HG03045 (cell line): Measurements from ENCODE around the gene SUCLG2.

ENCODE experiments used
- ATAC-seq: cut with Tn5 transposase; IDR thresholded peaks from one replicate; pipeline ENCODE4 v1.9.1; 2021; ENCODE audit warnings: mild to moderate bottlenecking, moderate library complexity; ENCODE audit not compliant: unreplicated experiment

SUCLG2 gene, protein sequence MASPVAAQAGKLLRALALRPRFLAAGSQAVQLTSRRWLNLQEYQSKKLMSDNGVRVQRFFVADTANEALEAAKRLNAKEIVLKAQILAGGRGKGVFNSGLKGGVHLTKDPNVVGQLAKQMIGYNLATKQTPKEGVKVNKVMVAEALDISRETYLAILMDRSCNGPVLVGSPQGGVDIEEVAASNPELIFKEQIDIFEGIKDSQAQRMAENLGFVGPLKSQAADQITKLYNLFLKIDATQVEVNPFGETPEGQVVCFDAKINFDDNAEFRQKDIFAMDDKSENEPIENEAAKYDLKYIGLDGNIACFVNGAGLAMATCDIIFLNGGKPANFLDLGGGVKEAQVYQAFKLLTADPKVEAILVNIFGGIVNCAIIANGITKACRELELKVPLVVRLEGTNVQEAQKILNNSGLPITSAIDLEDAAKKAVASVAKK

DNA sequence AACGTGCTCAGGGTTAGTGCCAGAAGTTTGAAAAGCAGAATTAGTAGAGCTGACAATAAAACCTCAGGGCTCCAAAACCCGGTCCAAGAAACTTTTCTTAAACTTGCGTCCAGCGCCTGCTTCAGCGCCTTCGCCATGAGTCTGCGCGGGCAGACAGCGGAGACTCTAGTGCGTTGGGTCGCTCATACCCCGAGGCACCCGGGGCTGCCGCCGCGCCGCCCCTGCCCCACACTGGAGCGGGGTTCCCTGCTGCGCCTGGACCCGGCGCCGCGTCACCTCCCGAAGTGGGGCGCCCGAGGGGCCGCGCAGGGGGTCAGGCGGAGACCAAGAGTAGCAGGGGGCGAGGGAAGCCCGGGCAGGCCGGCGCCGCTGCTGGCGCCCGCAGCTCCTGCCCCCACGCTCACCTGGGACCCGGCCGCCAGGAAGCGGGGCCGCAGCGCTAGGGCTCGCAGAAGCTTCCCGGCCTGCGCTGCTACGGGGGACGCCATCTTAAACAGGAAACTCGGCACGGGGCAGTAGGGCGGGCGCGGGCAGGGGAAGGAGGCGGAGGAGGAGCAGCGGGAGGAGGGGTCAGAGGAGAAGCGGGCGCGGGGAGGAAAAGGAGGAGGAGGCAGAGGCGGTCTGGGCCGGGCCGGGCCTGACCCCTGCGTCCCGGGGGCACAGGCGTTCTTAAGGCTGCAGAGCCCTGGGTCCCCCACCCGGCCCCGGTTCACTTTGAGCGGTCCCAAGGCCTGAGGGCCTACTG is at the start of gene SUCLG2:
SUCLG2 (minus strand) TSS at position 514 of the 745 bp plus-strand sequence; CDS start at position 488, 26 bp downstream.
- peak; percentile 77 for ATAC-seq

DNA sequence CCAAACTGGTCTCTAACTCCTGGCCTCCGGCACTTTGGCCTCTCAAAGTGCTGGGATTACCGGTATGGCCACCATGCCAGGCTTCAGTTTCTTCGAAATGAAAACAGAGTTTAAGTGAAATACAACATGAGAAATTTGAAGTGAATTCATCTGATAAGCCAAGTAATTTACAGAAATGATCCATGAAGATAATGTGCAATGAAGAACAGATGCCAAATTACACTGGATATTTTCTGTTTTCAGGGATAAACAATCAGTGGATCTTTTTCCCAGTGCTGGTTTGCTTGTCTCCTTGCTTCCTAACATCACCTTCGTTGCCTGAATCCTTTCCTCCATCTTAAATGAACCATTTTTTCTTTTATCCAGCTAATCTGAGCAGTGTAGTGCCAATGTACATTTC is 46.2 kb upstream of the SUCLG2 start:
- no peak for ATAC-seq

DNA sequence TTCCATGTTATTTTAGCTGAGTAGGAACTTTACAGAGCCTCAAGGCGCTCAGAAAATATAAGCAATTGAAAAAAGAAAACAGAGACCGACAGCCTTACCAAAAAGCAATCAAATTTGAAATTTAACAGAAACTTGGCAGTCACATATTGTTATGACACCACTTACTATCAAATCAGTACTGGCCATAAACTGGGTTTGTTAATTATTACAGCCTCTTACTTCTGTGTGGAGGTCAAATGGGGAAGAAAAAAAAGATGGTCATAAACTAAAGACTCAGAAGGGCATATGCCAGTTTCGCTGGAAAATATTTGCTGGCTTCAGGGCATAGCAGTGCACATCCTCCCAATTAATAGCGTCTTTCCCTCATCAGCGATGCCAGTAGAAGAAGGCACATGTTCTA is 45.5 kb upstream of the SUCLG2 start:
- ATAC-seq, result no peak

DNA sequence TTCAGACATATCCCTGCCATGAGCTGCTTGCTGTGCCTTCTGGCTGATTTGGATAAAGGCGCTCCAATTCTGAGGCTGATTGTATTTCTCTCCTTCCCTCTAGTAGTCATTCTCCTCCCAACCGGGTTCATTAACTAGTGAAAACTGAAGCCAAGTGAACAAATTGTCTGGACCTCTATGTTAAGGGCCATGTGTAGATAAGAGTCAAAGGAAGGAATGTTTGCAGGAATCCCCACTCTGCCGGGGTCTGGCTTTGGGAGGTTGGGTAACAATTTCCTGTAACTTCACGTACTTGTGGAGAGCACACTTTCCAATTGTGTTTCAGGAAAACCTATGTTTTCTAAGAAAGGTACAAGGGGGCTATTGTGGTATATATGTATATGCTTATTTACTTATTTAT is 38.2 kb upstream of the SUCLG2 start:
- ATAC-seq, result no peak

DNA sequence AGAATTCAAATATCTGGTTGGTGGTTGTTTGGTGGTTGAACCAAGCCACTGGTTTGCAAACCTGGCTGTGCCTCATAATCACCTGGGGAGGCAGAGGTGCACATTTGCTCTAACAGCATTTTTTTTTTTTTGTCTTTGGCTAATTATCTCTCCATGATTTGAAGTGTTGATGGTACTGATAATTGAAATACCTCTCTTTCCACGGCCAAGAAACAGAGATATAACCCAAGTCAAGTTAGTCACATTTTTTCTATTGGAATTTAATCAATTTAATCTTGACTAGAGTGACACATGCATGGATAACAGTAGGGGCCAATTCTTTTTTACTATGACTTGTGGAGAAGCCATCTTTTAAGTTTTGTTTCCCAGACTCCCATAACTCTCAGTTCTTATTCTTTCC is 37.5 kb upstream of the SUCLG2 start:
- no peak for ATAC-seq

DNA sequence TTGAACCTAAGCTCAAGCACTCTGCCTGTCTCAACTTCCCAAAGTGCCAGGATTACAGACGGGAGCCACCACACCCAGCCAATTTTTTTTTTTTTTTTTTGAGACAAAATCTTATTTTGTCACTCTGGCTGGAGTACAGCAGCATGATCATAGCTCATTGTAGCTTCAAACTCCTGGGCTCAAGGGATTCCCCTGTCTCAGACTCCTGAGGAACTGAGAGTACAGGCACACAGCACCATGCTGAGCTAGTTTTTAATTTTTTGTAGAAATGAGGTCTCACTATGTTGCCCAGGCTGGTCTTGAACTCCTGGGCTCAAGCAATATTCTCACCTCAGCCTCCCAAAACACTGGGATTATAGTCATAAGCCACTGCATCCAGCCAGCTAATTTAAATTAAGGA is 36.8 kb upstream of the SUCLG2 start:
- no peak for ATAC-seq

DNA sequence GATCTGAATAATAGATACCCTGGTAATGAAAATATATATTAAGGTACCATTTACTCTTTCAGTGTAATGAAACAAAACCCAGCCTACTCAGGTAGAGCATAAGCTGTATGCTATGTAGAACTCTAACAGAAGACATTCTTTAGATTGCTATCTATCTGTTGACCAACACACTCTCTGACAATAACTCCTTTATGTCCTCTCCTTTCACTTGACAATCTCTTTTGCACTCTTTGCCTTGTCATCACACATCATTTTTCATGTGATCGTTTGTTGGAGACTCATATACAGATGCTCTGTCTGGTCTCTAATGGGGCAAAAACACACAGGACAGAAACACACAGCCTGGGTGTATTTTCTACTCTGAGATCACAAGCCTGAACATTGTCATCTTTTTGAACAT is 35.4 kb upstream of the SUCLG2 start:
- ATAC-seq, result no peak

DNA sequence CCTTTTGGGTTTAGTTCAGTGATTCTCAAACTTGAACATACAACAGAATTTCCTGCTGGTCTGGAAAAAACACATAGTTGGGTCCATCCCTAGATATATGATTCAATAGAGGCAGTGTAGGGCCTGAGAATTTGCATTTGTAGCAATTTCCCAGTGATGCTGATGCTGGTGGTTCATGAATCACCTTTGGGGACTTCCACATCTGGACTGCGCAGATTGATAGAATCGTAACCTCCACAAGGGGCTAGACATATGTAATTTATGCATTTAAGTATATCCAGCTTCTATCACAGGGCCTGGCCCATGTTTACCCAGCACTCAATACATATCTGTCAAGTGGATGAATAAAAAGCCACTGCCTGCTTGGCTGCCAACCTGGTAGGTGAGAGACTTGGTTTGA is 33.8 kb upstream of the SUCLG2 start:
- no peak for ATAC-seq

DNA sequence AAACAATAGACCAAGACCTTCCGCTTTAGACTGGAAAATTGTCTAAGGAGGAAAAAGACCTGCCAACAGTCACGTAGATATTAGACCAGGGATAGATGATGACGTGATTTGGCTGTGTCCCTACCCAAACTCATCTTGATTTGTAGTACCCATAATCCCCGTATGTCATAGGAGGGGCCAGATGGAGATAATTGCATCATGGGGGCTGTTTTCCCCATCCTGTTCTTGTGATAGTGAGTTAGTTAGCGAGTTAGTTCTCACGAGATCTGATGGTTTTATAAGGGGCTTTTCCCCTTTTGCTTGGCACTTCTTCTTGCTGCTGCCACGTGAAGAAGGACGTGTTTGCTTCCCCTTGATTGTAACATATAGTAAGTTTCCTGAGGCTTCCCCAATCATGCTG is 31.7 kb upstream of the SUCLG2 start:
- no peak for ATAC-seq

DNA sequence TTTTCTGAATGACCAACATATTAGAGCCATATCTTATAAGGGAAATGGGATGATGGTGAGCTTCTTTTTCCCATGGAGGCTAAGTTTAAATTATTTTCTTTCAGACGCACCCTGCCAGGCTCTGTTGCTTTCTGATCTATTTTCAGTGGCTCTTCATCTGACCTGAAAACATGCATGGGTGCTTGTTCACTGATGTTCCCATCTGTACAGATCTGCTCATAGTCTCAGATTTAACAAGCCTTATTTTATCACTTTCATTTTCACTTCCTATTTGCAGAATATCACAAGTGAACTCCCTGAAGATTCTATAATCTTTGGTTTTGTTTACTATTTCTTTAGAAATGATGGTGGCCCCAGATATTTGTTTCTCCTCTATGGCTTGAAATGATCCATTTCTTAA is 31.1 kb upstream of the SUCLG2 start:
- ATAC-seq, result peak; percentile 98

DNA sequence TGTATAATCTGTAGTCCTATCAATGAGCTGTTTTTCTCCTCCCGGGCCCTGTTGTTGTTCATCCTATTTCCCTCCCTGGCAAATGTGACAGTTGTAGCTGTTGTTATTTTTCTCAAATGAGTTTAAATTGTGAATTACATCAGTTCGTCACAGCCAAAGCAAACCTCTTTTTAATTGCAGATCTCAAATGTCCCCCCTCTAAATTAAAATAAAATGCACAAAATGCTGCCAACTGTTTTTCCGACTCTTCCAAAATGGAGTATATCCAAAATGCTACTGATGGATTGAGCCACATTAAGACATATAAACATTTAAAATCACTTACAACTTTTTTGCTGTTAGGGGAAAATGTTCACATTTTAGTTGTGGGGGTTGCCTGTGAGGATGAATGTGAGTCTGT is 29.8 kb upstream of the SUCLG2 start:
- ATAC-seq, result no peak

DNA sequence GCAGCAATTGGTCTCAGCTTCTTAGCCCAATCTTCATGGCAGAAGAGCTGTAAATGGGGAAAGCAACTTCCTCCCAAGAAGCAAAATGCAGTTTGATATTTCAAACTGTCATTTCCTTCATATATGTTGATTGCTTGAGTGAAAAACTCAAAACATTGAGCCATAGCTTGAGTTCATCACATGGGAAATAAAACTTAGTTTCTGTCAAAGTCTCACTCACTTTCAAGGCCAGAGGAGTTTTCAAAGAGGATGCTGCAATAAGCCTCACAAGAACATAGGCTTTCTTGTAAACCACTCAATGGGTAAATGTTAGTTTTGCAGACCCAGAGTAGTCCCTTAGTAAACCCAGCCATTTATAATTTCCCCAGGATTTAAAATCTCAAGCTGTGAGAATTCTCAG is 29.1 kb upstream of the SUCLG2 start:
- no peak for ATAC-seq

DNA sequence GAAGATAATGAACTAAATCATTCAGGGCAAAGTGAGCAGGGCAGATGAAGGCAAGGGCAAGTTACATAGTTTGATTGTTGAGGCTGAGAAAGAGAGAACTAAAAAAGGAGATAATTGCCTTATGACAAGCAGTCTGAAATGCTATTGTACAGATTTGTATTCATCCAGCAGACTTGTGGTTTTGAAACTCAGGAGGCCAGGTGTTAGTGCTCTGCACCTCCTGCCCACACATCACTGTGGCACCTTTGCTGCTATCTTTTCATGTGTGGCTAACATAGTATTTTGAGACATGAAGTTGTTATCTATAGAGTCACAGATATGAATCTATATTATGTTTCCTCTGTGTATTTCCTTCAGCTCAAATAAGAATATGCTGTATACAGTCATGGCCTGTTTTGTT is 24.3 kb upstream of the SUCLG2 start:
- ATAC-seq, result peak; percentile 84

DNA sequence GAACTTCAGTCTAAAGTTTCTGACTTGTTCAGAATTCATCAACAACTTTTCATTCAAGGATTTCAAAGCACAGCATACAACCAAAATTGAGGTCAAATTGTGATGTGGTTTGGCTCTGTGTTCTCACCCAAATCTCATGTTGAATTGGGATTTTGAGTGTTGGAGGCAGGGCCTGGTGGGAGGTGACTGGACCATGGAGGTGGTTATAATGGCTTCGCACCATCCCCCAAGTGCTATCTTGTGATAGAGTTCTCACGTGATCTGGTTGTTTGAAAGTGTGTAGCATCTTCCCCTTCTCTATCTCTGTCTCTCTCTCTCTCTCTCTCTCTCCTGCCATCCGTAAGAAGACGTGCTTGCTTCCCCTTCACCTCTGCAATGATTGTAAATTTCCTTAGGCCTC is 19.6 kb upstream of the SUCLG2 start:
- ATAC-seq, result no peak

DNA sequence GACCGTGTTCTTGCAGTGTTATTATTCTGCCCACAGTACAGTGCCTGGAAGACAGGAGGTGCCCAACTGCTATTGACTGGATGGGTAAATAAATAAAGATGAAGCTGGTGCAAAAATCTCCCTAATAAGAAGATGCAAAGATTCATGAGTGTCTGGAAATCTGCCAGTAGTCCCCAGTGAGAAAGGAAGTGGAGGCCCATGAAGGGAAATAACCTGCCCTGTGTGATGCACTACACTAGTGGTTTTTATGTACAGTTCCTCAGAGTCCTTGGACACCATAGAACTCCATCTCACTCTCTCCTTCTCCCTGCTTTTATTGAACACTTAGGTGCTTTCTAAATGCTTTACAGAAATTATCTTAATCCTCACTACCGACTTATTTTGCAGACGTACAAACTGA is 8.3 kb upstream of the SUCLG2 start:
- no peak for ATAC-seq

DNA sequence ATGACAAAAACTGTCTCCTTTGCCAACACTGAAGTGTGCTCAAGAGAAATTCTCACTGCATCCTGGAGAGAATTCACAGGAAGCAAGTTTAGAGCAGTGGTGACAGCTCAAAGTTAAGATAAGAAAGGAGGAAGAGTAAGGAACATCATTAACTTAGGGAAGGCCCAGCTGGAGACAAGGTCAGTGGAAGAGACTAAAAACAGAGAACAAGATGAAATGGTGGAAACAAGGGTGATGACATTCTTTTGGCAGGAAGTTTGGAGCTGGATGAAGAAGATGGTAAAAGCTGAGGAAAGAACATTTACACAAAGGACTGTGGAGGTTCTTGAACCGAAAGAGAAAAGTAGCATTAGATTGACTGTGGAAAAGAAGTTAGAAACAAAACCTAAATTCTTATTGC is 6.7 kb upstream of the SUCLG2 start:
- no peak for ATAC-seq

DNA sequence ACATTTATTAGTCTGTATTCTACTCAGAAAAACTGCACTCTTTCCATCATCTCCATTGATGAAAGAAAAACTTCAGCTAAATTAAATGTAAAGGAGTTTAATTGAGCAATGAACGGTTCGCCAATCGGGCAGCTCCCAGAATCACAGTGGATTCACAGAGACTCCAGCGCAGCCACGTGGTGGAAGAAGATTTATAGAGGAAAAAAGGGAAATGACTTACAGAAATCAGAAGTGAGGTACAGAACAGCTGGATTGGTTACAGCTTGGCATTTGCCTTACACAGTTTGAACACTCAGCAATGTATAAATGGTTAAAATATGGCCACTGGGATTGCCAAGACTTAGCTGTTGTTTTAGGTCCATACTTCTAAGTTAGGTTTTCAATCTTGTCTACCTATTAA is 2.8 kb upstream of the SUCLG2 start:
- no peak for ATAC-seq

DNA sequence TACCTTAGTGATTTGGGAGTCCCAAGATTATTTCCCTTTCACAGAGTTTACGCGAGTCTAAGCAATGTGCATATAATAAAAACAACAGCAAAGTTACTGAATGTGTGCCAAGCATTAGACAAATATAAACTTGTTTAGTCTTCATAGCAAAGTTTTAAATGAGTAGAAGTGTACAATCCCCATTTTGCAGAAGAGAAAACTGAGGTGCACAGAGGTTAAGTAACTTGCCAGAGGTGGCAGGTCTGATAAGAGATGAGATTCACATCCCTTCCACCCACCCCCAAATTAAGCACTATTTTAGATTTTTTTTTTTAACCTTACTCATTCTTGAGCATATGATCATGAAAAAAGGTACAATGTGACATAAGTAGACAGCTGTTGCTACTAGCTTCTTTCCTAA is 2.2 kb upstream of the SUCLG2 start:
- no peak for ATAC-seq

DNA sequence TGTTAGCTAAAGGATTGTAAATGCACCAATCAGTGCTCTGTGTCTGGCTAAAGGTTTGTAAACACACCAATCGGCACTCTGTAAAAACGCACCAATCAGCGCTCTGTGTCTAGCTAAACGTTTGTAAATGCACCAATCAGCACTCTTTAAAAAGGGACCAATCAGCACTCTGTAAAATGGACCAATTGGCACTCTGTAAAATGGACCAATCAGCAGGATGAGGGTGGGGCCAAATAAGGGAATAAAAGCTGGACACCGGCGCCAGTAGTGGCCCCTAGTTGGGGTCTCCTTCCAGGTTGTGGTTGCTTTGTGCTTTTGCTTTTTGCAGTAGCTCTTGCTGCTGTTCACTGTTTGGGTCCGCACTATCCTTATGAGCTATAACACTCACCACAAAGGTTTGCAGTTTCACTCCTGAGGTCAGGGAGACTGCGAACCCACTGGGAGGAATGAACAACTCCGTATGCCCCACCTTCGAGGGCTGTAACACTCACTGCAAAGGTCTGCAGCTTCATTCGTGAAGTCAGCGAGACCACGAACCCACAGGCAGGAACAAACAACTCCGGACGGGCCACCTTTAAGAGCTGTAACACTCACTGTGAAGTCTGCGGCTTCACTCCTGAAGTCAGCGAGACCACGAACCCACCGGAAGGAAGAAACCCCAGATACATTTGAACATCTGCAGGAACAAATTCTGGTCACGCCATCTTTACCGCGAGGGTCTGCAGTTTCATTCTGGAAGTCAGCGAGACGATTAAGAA is 1.1 kb upstream of the SUCLG2 start:
- ATAC-seq, result peak; percentile 59

DNA sequence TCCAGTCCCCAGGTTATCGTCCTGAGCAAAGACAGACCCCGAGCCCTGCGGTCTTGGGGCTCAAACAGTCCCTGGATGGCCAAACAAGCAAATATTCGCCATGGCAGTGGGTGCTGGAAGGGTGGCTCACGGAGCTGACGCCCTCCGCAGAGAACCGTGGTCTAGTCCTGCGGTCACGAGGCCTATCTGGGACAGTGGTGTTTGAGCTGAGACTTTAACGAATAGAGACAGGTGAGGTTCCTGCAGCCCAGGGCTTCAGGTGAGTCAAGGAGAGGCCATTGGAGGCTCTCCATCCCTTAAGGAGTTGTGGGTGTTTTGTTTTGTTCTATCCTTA is 399 bp upstream of the SUCLG2 start:
- no peak for ATAC-seq

DNA sequence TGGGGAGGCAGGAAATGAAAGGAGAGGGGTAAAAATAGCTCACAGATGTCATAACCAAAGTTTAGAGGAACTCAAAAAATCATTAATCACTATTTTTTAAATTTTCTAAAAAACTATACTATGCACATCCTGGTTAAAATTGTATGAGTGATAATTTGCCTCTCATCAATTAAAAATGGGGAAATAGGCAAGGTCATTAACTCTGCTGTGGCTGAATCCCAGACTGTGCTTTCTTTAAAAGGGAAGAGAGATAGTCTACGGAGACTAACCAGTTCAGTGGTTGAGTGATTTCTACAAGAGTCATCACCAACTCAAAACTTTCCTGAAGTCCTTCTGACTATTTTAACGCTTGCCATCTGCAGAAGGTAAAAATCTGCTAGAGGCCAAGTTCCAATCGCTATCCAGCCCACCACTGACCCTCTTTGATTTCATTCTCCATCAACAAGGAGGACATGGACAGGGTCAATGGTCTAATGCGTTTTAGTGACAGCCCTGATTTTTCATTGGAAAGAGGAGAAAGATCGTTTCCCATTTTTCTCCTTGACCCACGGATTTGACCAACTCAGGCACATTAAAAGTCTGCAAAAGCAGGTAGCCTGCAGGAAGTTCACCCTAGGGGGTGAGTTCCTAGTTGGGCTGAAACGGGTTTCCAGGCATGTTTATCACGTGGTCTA is 850 bp downstream of the SUCLG2 start:
- peak; percentile 26 for ATAC-seq
